A549 (cell line): ENCODE data around the gene NKX6-2. TPM values are rescaled to one million over a fixed set of nuclear protein-coding genes. Genes with fewer than 3 reads are reported as not detected.

Experiments
- ATAC-seq, 2 experiments: fragments of 200-7000 bp in 1 of 2; fragments of >200 bp in 1 of 2; cut with Nextera tagmentation in 1 of 2; cut with Tn5 transposase in 1 of 2; 3 replicates each; pipeline versions ENCODE4 v1.8.0 to v1.9.1; 2018 to 2020; ENCODE audit warnings: mild to moderate bottlenecking in 1 of 2, moderate library complexity in 1 of 2
- CTCF ChIA-PET: fragments of 300-600 bp; sonication (Branson Sonifier 250); formaldehyde crosslinking; extraction: SDS; loops from one replicate; lab custom pipeline; 2021; ENCODE audit warnings: antibody characterized with exemption, inconsistent platforms; lab: Yijun Ruan, JAX
- POLR2A ChIA-PET: fragments of 350-600 bp; formaldehyde crosslinking; extraction: SDS; loops from one replicate; lab custom pipeline; 2021; ENCODE audit warnings: antibody characterized with exemption, inconsistent platforms; lab: Yijun Ruan, JAX
- DNase-seq, 2 experiments: peaks; one replicate each; pipeline versions ENCODE4 v3.0.0 to v3.0.0-alpha.2; 2011 to 2016; ENCODE audit warnings: low read depth in 1 of 2, low spot score in 1 of 2
- FAIRE-seq: peaks from 2 replicates; lab custom pipeline; 2011; peaks lifted over from hg19 to GRCh38; lab: Jason Lieb, UNC
- H3K27ac ChIP-seq, 2 experiments: fragments of >200 bp; sonication (Bioruptor Twin); formaldehyde crosslinking; 3 replicates each; pipeline ENCODE4 v1.5.1; 2016 to 2017
- H3K4me1 ChIP-seq: fragments of >200 bp; sonication (Bioruptor Twin); formaldehyde crosslinking; 3 replicates; pipeline ENCODE4 v1.6.1; 2016
- H3K4me2 ChIP-seq: fragments of >200 bp; sonication (Bioruptor Twin); formaldehyde crosslinking; 3 replicates; pipeline ENCODE4 v1.6.1; 2016
- H3K4me3 ChIP-seq: fragments of >200 bp; sonication (Bioruptor Twin); formaldehyde crosslinking; 3 replicates; pipeline ENCODE4 v1.5.1; 2016
- H3K9me3 ChIP-seq: fragments of >200 bp; sonication (Bioruptor Twin); formaldehyde crosslinking; 3 replicates; pipeline ENCODE4 v1.6.1; 2016
- BCL3 ChIP-seq: fragments of >200 bp; sonication (Bioruptor Twin); formaldehyde crosslinking; IDR thresholded peaks from 3 replicates; pipeline ENCODE4 v1.6.1; 2016
- BHLHE40 ChIP-seq: IDR thresholded peaks from 2 replicates; pipeline ENCODE4 v1.6.1; 2012; ENCODE audit warnings: low read depth, low read length, inconsistent platforms
- CHD4 ChIP-seq: fragments of 200-600 bp; sonication (generic); IDR thresholded peaks from 2 replicates; pipeline ENCODE4 v1.6.1; 2016; ENCODE audit warnings: antibody characterized with exemption, mild to moderate bottlenecking, borderline replicate concordance
- CTCF ChIP-seq: fragments of >200 bp; sonication (Bioruptor Twin); formaldehyde crosslinking; IDR thresholded peaks from 3 replicates; pipeline ENCODE4 v1.5.1; 2016
- EP300 ChIP-seq, 2 experiments: fragments of >200 bp; sonication (Bioruptor Twin); formaldehyde crosslinking; IDR thresholded peaks; 2 replicates in 1 of 2; 3 replicates in 1 of 2; pipeline ENCODE4 v1.6.1; 2016 to 2017
- FOSB ChIP-seq: fragments of 250-450 bp; sonication (Bioruptor Pico); IDR thresholded peaks from 2 replicates; pipeline ENCODE4 v1.5.0; 2020; ENCODE audit warnings: mild to moderate bottlenecking, moderate library complexity
- HDAC2 ChIP-seq: fragments of 200-600 bp; sonication (generic); IDR thresholded peaks from 2 replicates; pipeline ENCODE4 v1.6.1; 2016
- HES2 ChIP-seq: fragments of >200 bp; sonication (Bioruptor Twin); formaldehyde crosslinking; IDR thresholded peaks from 2 replicates; pipeline ENCODE4 v1.6.1; 2016
- HEYL ChIP-seq: fragments of 250-450 bp; sonication (Bioruptor Pico); IDR thresholded peaks from 2 replicates; pipeline ENCODE4 v1.8.0; 2021; ENCODE audit warnings: mild to moderate bottlenecking, moderate library complexity
- KDM5A ChIP-seq: fragments of 200-600 bp; sonication (generic); IDR thresholded peaks from 2 replicates; pipeline ENCODE4 v1.6.1; 2016; ENCODE audit warnings: antibody characterized with exemption, mild to moderate bottlenecking
- MYC ChIP-seq: IDR thresholded peaks from 2 replicates; pipeline ENCODE4 v1.6.1; 2012; ENCODE audit warnings: mild to moderate bottlenecking, inconsistent platforms, low read length, improper control_type of control experiment, borderline replicate concordance
- NPAS2 ChIP-seq: fragments of 250-450 bp; sonication (Bioruptor Pico); IDR thresholded peaks from 2 replicates; pipeline ENCODE4 v1.8.0; 2022; ENCODE audit warnings: mild to moderate bottlenecking, moderate library complexity, borderline replicate concordance
- PBX3 ChIP-seq: IDR thresholded peaks from 2 replicates; pipeline ENCODE4 v1.6.1; 2012
- PHF8 ChIP-seq: fragments of 200-600 bp; sonication (generic); IDR thresholded peaks from 2 replicates; pipeline ENCODE4 v1.6.1; 2016; ENCODE audit warnings: low read depth, mild to moderate bottlenecking, antibody characterized with exemption, moderate library complexity, borderline replicate concordance
- RARB ChIP-seq: fragments of 250-450 bp; sonication (Bioruptor Pico); IDR thresholded peaks from 2 replicates; pipeline ENCODE4 v1.8.0; 2021; ENCODE audit warnings: mild to moderate bottlenecking, moderate library complexity
- REST ChIP-seq: fragments of 200-600 bp; sonication (generic); IDR thresholded peaks from 2 replicates; pipeline ENCODE4 v1.6.1; 2016; ENCODE audit warnings: antibody characterized with exemption, mild to moderate bottlenecking, moderate library complexity
- TP53 ChIP-seq: fragments of 250-450 bp; sonication (Bioruptor Pico); IDR thresholded peaks from 2 replicates; pipeline ENCODE4 v1.5.0; 2021; ENCODE audit warnings: mild to moderate bottlenecking, moderate library complexity
- ZNF302 ChIP-seq: fragments of 250-450 bp; sonication (Bioruptor Pico); IDR thresholded peaks from 2 replicates; pipeline ENCODE4 v1.9.0; 2021; ENCODE audit warnings: inconsistent platforms, mild to moderate bottlenecking, moderate library complexity
- WGBS: methylation state at CpG from one replicate; pipeline ENCODE4 v1.1.6; 2017; ENCODE audit errors: missing lambda C conversion rate; 5-methylcytosine and 5-hydroxymethylcytosine counted together
- polyA plus RNA-seq, 4 experiments: library from polyadenylated mRNA; depleted of rRNA in 3 of 4; stranded (reverse); fragments of >200 nt; fragmentation: RNase III in 1 of 4; extraction: RNeasy Plus Mini Kit Qiagen cat#74134 plus additional on column Dnase treatment in 1 of 4; gene quantifications; 2 replicates in 3 of 4; 3 replicates in 1 of 4; pipeline ENCODE4 v1.2.3, GENCODE V29; 2011 to 2017

NKX6-2 gene
- polyA plus RNA-seq, 2 of the 4 experiments (the other 2 are of a cell fraction), result not detected

- TF ChIP-seq KDM5A, result no peak
- TF ChIP-seq CTCF, result no peak
- TF ChIP-seq PHF8, result no peak
- no peak for TF ChIP-seq PBX3
- TF ChIP-seq BHLHE40, result no peak
- TF ChIP-seq HEYL (CRISPR knock-in tag), result no peak
- TF ChIP-seq NPAS2, result no peak
- no peak for TF ChIP-seq HES2
- TF ChIP-seq CHD4, result no peak
- no peak for TF ChIP-seq BCL3
- no peak for TF ChIP-seq ZNF302
- TF ChIP-seq TP53, result no peak
- POLR2A ChIA-PET, result no interaction called here
- no peaks in the 10 kb centered on the region for H3K4me1 ChIP-seq
- 29% methylated on average over 9 of the region's 10 CpGs for WGBS
- H3K4me2 ChIP-seq, result no peak overlapping the region
- FAIRE-seq, result no peak
- ATAC-seq, result no peak
- CTCF ChIA-PET, result interaction anchor here (0.9 kb wide), 1 partner anchor 10 kb away, joined by 4 read pairs; no protein-coding TSS in a partner anchor
- no peak overlapping the region for H3K27ac ChIP-seq
- H3K4me3 ChIP-seq, result no peak overlapping the region
- no peak for DNase-seq
- no peaks in the 10 kb centered on the region for H3K9me3 ChIP-seq
These were observed 27.1 kb upstream of the NKX6-2 start for GRCh38 chr10:132813001-132813401.

GRCh38 chr10:132812520-132812919 is 26.6 kb upstream of the NKX6-2 start:
- no peak overlapping the region for H3K4me2 ChIP-seq
- no peak overlapping the region for H3K4me3 ChIP-seq
- no peak for DNase-seq
- no peak for ATAC-seq
- H3K4me1 ChIP-seq, result no peaks in the 10 kb centered on the region
- CTCF ChIA-PET, result interaction anchor here (0.9 kb wide), 1 partner anchor 10 kb away, joined by 4 read pairs; no protein-coding TSS in a partner anchor
- no peak for TF ChIP-seq HES2
- no peak for TF ChIP-seq HDAC2
- no peak for TF ChIP-seq REST
- no peak for TF ChIP-seq RARB (CRISPR knock-in tag)
- TF ChIP-seq FOSB, result no peak
- no peak for TF ChIP-seq CHD4
- TF ChIP-seq EP300 (IDR thresholded peaks at IDR 0.05), result no peak
- no peak for TF ChIP-seq TP53
- no peak for TF ChIP-seq MYC
- no peaks in the 10 kb centered on the region for H3K9me3 ChIP-seq
- no peak for FAIRE-seq
- H3K27ac ChIP-seq, result no peak overlapping the region
- 38% methylated on average over 3 of the region's 11 CpGs for WGBS
- POLR2A ChIA-PET, result no interaction called here
